ENCODE measurements around the gene FYN.

Gene FYN

DNA sequence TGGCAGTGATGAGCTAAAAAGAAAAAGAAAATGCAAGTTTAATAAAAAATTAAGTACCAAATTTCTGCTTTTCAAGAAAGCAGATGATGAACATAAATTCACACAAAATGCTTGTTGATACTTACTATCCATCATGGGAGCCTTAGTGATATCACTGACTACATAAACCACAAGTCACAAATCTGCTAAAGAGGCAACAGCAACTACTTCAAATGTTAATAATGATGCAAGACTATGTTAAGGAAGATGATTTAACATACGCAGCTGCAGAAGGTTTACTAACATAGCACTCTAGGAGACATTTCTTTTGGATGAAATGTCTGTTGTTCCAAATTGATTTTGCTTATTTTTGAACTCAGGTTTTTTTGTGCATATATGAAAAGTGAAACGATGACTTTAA lies 18.6 kb downstream of the FYN start:
- in situ Hi-C loops (cut with MboI; ENCODE audit: low sequenced_read_pairs), result no loop called here

DNA sequence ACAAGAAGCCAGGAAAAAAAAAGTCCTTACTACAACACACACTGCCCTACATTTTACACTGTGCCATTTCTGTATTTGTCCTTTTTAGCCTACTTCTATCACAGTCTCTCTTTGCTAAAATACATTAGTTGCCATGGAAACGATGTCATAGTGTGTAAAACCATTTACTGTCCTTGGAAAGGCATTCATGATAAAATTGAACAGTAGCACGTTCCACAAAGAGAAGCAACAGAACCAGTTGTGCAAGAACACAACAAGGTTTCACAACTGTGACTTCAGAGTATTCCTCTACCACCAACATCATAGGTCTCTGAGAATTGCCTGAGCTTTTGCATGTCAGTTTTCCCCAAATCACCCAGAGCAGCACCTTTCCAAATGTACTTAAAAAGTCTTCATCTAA lies 20.5 kb downstream of the FYN start:
- in situ Hi-C loops (cut with MboI; ENCODE audit: low sequenced_read_pairs), result no loop called here

DNA sequence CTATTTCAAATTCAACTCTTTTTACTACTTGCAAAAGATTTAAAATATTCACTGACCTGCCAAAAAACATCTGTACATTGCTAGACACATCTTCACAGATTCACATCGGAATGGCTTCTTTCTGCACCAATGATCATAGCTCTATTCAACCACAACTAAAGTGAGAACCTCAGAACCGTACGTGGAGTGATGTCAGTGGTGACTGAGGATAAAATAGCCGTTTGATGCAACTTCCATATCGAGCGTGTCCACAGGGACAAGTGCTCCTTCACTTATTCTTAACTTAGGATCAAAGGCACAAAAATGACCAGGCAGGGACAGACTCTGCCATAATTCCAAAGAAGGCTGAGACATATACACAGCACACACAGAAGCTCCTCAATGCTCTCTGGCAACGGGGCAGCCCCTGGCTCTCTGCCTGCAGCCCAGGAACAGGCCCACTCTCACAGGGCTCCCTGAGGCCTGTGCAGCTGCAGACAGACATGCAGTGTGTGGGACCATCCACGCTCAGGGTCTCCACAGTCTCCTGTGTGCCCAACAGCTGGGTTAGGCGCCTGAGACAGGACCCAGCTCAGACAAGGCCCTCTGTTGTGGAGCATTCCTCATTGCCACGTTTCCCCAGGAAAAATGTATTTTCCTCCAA lies 22.8 kb downstream of the FYN start:
- in situ Hi-C loops (cut with MboI; ENCODE audit: low sequenced_read_pairs), result no loop called here

- in situ Hi-C loops (cut with MboI; ENCODE audit: low sequenced_read_pairs), result no loop called here
Observed at GRCh38 chr6:111849298-111849697, 24.0 kb downstream of the FYN start.

- in situ Hi-C loops (cut with MboI; ENCODE audit: low sequenced_read_pairs), result no loop called here
Observed at GRCh38 chr6:111848262-111848812, 24.9 kb downstream of the FYN start.

DNA sequence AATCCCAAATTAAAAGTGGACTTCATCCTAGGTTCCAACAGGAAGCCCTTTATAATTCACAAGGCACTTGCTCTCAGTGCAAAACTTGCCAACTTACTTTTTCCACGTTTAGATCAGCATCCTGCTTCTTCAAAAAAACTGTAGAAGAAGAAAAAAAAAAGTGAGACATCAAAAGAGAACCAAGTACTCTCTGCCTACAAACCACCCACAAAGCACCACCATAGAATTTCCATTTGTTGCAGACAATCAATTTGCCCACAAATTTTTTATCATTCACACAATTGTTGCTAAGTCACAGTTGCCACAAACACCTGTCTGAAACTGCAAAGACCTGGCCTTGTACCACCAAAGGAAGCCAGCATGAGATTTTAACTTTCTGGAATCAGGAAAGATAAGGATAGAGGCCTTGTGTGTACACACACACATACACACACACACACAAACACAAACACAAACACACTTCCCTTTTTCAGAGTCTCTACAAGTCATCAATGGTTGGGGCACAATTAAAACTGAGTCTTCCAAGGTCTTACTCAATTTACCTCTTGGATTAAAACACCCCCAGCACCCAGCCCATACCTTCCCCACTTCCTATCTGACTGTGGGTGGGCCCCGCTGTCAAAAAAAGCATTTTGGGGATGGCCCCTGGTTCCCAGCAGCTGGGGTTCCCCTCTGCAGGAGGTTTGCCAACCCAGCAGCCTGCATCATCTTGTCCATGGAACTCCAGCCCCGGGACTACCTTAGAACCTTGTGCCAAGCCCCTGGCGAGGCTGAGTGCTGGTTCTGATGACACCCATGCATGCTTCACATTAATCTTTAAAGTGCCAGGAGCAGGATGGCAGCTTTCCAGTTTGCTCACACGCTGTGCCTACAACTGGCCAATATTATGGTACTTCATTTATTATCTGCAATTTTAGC lies 26.5 kb downstream of the FYN start:
- in situ Hi-C loops (cut with MboI; ENCODE audit: low sequenced_read_pairs), result no loop called here

- in situ Hi-C loops (cut with MboI; ENCODE audit: low sequenced_read_pairs), result no loop called here
Observed at GRCh38 chr6:111846066-111846465, 27.2 kb downstream of the FYN start.

- in situ Hi-C loops (cut with MboI; ENCODE audit: low sequenced_read_pairs), result no loop called here
Observed at GRCh38 chr6:111845441-111845871, 27.8 kb downstream of the FYN start.

- in situ Hi-C loops (cut with MboI; ENCODE audit: low sequenced_read_pairs), result no loop called here
Observed at GRCh38 chr6:111844921-111845320, 28.3 kb downstream of the FYN start.

GRCh38 chr6:111844376-111844775 lies 28.9 kb downstream of the FYN start:
- in situ Hi-C loops (cut with MboI; ENCODE audit: low sequenced_read_pairs), result no loop called here

- in situ Hi-C loops (cut with MboI; ENCODE audit: low sequenced_read_pairs), result no loop called here
Observed at GRCh38 chr6:111843347-111844147, 29.7 kb downstream of the FYN start.

GRCh38 chr6:111842891-111843290 lies 30.4 kb downstream of the FYN start:
- in situ Hi-C loops (cut with MboI; ENCODE audit: low sequenced_read_pairs), result no loop called here

GRCh38 chr6:111842271-111842822 lies 30.9 kb downstream of the FYN start:
- in situ Hi-C loops (cut with MboI; ENCODE audit: low sequenced_read_pairs), result no loop called here

DNA sequence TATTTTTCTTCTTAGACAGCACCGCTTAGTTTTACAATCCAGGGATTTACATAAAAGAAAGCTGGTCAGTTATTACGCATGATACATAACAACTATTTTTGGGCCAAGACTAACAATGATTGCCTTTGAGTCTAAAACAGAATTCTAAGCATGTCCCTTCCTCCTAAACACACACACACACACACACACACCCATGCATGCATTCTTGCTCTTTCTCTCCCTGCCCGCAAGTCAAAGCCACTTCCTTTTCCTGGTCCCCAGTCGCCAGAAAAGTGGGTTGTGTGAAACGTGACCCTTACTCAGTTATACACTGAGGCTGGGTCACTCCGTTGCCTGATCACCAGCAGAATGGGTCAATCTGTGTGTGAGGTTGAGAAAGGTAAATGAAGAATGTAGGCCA lies 31.4 kb downstream of the FYN start:
- in situ Hi-C loops (cut with MboI; ENCODE audit: low sequenced_read_pairs), result no loop called here

- in situ Hi-C loops (cut with MboI; ENCODE audit: low sequenced_read_pairs), result no loop called here
Observed at GRCh38 chr6:111840803-111841202, 32.4 kb downstream of the FYN start.

DNA sequence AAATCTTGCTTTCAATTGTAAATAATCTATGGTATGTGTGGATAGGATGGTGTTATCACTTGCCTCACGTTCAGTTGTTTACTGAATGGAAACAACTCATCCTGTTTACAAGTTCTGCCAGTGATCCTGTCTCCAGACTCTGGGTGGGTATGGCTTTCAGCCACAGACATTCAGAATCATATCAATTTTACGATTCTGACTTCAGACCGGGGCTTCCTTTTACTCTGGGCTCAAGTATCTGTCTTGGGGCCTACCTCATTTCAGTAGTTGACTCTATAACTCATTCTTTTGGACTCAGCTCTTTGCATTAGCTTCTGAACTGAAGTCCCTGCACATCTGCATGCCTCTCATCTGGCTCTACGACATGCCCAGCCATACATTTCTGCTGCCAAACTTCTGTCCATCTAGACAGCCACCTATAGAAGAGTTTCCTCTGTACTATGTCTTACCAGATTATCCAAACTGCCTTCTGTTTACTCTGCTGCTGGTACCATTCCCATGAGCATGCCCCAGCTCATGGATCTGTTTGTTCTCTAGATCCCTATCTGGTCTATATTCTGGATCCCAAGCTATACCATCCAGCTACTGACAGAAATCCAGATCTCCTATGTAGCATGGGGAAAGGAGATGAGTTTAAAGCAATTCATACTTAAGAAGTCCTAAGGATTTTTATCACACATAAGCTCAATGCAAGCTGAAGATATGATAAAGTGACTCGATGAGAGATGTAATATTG lies 34.3 kb downstream of the FYN start:
- in situ Hi-C loops (cut with MboI; ENCODE audit: low sequenced_read_pairs), result no loop called here

- in situ Hi-C loops (cut with MboI; ENCODE audit: low sequenced_read_pairs), result no loop called here
Observed at GRCh38 chr6:111837641-111838500, 35.4 kb downstream of the FYN start.

GRCh38 chr6:111837007-111837406 lies 36.2 kb downstream of the FYN start:
- in situ Hi-C loops (cut with MboI; ENCODE audit: low sequenced_read_pairs), result no loop called here

DNA sequence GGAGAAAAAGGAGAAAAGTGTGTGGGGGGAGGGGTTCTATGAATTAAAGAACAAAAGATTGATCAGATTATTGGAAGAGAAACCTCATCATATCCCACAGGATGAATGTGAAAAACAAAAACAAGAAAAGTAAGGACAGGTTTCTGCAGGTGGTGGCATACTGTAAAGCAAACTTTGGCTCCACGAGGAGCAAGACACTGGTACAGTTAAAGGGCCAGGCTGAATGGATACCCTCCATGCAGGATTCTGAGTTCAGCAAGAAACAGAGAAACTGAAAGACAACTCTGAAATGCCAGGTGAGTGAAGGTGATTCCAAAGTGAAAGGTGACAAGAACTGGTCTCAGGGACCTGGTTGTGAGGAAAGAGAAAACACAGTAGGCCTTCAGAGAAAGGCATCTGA lies 37.4 kb downstream of the FYN start:
- in situ Hi-C loops (cut with MboI; ENCODE audit: low sequenced_read_pairs), result no loop called here

Data from HL-60/S4 treated with retinoic acid at 250 ng/mL for 4 days and 3 days (cell line).